ENCODE data around the gene ARHGEF6. TPM values are rescaled to one million over a fixed set of nuclear protein-coding genes. Genes with fewer than 3 reads are reported as not detected.

The ARHGEF6 gene
- total and polyA plus RNA-seq, 4 donors: 4.9 to 22.4 (median 15.5) TPM

GRCh38 chrX:136761421-136761820 is 19.3 kb downstream of the ARHGEF6 start:
- Histone ChIP-seq H3K27me3 (ENCODE audit: control insufficient read depth in 3 of 3, insufficient read depth in 3 of 3, low read length in 2 of 3) (peaks cover 0 to 5% (median 0%) of the 10 kb centered on the region in 3 donors), H3K4me1 (ENCODE audit: control insufficient read depth in 5 of 5, insufficient read depth in 5 of 5, low read length in 5 of 5) (peaks cover 0 to 4% (median 1%) of the 10 kb centered on the region in 5 donors), H3K27ac (ENCODE audit: low read depth in 1 of 2, low read length in 1 of 2) (no peak overlapping the region), H3K9ac (ENCODE audit: insufficient read depth in 1 of 2, low read length in 2 of 2) (no peak overlapping the region), H3K9me3 (ENCODE audit: control insufficient read depth in 4 of 4, insufficient read depth in 3 of 4, low read length in 3 of 4) (peaks cover 0 to 5% (median under 1%) of the 10 kb centered on the region in 4 donors), H3K36me3 (ENCODE audit: control insufficient read depth in 4 of 4, insufficient read depth in 4 of 4, low read length in 4 of 4) (no peaks in the 10 kb centered on the region), H3K4me3 (no peak overlapping the region)
- no peak for TF ChIP-seq CTCF (IDR thresholded peaks at IDR 0.05; ENCODE audit: control extremely low read depth, extremely low read depth)
- DNase-seq (peak in 1 of 3 donors; percentile 37), ATAC-seq (ENCODE audit: insufficient read depth, low FRiP score) (no peak)
- 43 to 61% methylated on average over 3 of the region's 3 CpGs for WGBS, 2 donors

- Histone ChIP-seq H3K9ac (ENCODE audit: insufficient read depth in 1 of 2, low read length in 2 of 2) (no peak overlapping the region), H3K36me3 (ENCODE audit: control insufficient read depth in 4 of 4, insufficient read depth in 4 of 4, low read length in 4 of 4) (no peaks in the 10 kb centered on the region), H3K27me3 (ENCODE audit: control insufficient read depth in 3 of 3, insufficient read depth in 3 of 3, low read length in 2 of 3) (peaks cover 0 to 5% (median 0%) of the 10 kb centered on the region in 3 donors), H3K27ac (ENCODE audit: low read depth in 1 of 2, low read length in 1 of 2) (peak overlapping the region in 1 of 2 donors; percentile 21), H3K9me3 (ENCODE audit: control insufficient read depth in 4 of 4, insufficient read depth in 3 of 4, low read length in 3 of 4) (peaks cover 0 to 5% (median under 1%) of the 10 kb centered on the region in 4 donors), H3K4me1 (ENCODE audit: control insufficient read depth in 5 of 5, insufficient read depth in 5 of 5, low read length in 5 of 5) (peaks cover 0 to 5% (median 0%) of the 10 kb centered on the region in 5 donors), H3K4me3 (no peak overlapping the region)
- 22 to 33% methylated on average over 2 of the region's 2 CpGs for WGBS, 2 donors
- no peak for DNase-seq
- ATAC-seq (ENCODE audit: insufficient read depth, low FRiP score): no peak
- no peak for TF ChIP-seq CTCF (IDR thresholded peaks at IDR 0.05; ENCODE audit: control extremely low read depth, extremely low read depth)
These were observed 20.8 kb downstream of the ARHGEF6 start for GRCh38 chrX:136759968-136760367.

- no peak for TF ChIP-seq CTCF (IDR thresholded peaks at IDR 0.05; ENCODE audit: control extremely low read depth, extremely low read depth)
- Histone ChIP-seq H3K27ac (ENCODE audit: low read depth in 1 of 2, low read length in 1 of 2) (no peak overlapping the region), H3K4me3 (no peak overlapping the region), H3K9ac (ENCODE audit: insufficient read depth in 1 of 2, low read length in 2 of 2) (no peak overlapping the region), H3K4me1 (ENCODE audit: control insufficient read depth in 5 of 5, insufficient read depth in 5 of 5, low read length in 5 of 5) (peaks cover 0 to 27% (median 0%) of the 10 kb centered on the region in 5 donors), H3K9me3 (ENCODE audit: control insufficient read depth in 4 of 4, insufficient read depth in 3 of 4, low read length in 3 of 4) (no peaks in the 10 kb centered on the region), H3K27me3 (ENCODE audit: control insufficient read depth in 3 of 3, insufficient read depth in 3 of 3, low read length in 2 of 3) (peaks cover 0 to 12% (median 11%) of the 10 kb centered on the region in 3 donors), H3K36me3 (ENCODE audit: control insufficient read depth in 4 of 4, insufficient read depth in 4 of 4, low read length in 4 of 4) (no peaks in the 10 kb centered on the region)
- DNase-seq (no peak), ATAC-seq (ENCODE audit: insufficient read depth, low FRiP score) (no peak)
- WGBS, 2 donors: 70 to 77% methylated on average over 2 of the region's 2 CpGs
These were observed 25.3 kb downstream of the ARHGEF6 start for GRCh38 chrX:136755411-136755810.

GRCh38 chrX:136754651-136755050 is 26.1 kb downstream of the ARHGEF6 start:
- WGBS, 2 donors: 27 to 56% methylated on average over 3 of the region's 3 CpGs
- TF ChIP-seq CTCF (IDR thresholded peaks at IDR 0.05; ENCODE audit: control extremely low read depth, extremely low read depth): no peak
- no peaks in the 10 kb centered on the region for H3K36me3 ChIP-seq (ENCODE audit: control insufficient read depth in 4 of 4, insufficient read depth in 4 of 4, low read length in 4 of 4)
- H3K9me3 ChIP-seq (ENCODE audit: control insufficient read depth in 4 of 4, insufficient read depth in 3 of 4, low read length in 3 of 4): no peaks in the 10 kb centered on the region
- DNase-seq (peak in 2 of 3 donors; percentile 18 to 29), ATAC-seq (ENCODE audit: insufficient read depth, low FRiP score) (no peak)
- H3K27me3 ChIP-seq (ENCODE audit: control insufficient read depth in 3 of 3, insufficient read depth in 3 of 3, low read length in 2 of 3): peaks cover 0 to 17% (median 5%) of the 10 kb centered on the region in 3 donors
- H3K27ac ChIP-seq (ENCODE audit: low read depth in 1 of 2, low read length in 1 of 2): no peak overlapping the region
- H3K4me1 ChIP-seq (ENCODE audit: control insufficient read depth in 5 of 5, insufficient read depth in 5 of 5, low read length in 5 of 5): peaks cover 0 to 25% (median 0%) of the 10 kb centered on the region in 5 donors
- no peak overlapping the region for H3K4me3 ChIP-seq
- no peak overlapping the region for H3K9ac ChIP-seq (ENCODE audit: insufficient read depth in 1 of 2, low read length in 2 of 2)

All from lung (tissue), 12 donors.